ENCODE data around the gene RGS6.

Gene RGS6

GRCh38 chr14:72543341-72543740, 611.1 kb downstream of the RGS6 start:
- H3K4me3 ChIP-seq (ENCODE audit: low read depth in 1 of 2, low read length in 1 of 2) = no peak overlapping the region
- H3K27me3 ChIP-seq = peaks cover 48% of the 10 kb centered on the region
- no peaks in the 10 kb centered on the region for H3K9me3 ChIP-seq
- H3K27ac ChIP-seq = no peak overlapping the region
- H3K4me1 ChIP-seq (ENCODE audit: control insufficient read depth in 1 of 2, insufficient read depth in 1 of 2, low read depth in 1 of 2, low read length in 1 of 2) = no peaks in the 10 kb centered on the region
- H3K36me3 ChIP-seq = no peaks in the 10 kb centered on the region
- TF ChIP-seq, protein P1, sequence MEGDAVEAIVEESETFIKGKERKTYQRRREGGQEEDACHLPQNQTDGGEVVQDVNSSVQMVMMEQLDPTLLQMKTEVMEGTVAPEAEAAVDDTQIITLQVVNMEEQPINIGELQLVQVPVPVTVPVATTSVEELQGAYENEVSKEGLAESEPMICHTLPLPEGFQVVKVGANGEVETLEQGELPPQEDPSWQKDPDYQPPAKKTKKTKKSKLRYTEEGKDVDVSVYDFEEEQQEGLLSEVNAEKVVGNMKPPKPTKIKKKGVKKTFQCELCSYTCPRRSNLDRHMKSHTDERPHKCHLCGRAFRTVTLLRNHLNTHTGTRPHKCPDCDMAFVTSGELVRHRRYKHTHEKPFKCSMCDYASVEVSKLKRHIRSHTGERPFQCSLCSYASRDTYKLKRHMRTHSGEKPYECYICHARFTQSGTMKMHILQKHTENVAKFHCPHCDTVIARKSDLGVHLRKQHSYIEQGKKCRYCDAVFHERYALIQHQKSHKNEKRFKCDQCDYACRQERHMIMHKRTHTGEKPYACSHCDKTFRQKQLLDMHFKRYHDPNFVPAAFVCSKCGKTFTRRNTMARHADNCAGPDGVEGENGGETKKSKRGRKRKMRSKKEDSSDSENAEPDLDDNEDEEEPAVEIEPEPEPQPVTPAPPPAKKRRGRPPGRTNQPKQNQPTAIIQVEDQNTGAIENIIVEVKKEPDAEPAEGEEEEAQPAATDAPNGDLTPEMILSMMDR (IDR thresholded peaks at IDR 0.05) = no peak

DNA sequence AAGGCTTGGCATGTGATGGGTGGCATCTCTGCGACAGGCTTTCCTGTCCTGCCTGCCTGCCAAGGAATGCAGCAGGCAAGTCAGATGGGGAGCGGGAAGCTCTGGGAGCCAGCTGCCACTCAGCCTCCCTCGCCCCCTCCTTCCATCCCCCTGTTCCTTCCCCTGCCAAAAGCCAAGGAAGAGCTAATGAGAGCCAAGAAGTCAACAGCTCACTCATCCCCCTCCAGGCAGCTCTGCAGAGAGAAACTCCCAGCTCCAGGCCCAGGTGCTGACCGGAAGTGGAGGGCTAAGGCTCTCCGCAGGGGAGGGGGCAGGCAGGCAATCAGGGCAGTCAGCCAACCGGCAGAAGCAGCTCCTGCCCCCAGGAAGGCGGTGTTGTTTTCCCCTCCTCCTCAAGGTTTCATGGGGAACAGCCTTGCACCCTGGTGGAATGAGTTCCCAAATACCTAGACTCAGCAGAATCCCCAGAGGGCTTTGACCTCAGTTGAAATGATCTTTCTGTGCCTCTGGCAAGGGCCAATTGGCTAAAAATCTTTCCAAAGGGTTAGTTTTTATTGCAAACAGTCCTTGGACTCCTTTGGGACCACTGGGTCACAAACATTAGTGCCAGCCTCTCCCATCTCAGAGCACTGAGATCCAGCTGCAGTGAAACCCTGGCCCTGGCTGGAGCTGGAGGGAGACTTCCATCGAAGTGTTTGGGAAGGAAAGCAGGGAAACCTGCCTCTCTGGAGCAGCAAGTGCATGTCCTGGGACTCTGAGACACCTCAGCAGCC, 612.6 kb downstream of the RGS6 start:
- Histone ChIP-seq H3K36me3 (no peaks in the 10 kb centered on the region), H3K27me3 (peaks cover 34% of the 10 kb centered on the region), H3K4me1 (ENCODE audit: control insufficient read depth in 1 of 2, insufficient read depth in 1 of 2, low read depth in 1 of 2, low read length in 1 of 2) (no peaks in the 10 kb centered on the region), H3K4me3 (ENCODE audit: low read depth in 1 of 2, low read length in 1 of 2) (no peak overlapping the region), H3K9me3 (no peaks in the 10 kb centered on the region), H3K27ac (no peak overlapping the region)
- TF ChIP-seq, protein P1 (IDR thresholded peaks at IDR 0.05) = no peak

DNA sequence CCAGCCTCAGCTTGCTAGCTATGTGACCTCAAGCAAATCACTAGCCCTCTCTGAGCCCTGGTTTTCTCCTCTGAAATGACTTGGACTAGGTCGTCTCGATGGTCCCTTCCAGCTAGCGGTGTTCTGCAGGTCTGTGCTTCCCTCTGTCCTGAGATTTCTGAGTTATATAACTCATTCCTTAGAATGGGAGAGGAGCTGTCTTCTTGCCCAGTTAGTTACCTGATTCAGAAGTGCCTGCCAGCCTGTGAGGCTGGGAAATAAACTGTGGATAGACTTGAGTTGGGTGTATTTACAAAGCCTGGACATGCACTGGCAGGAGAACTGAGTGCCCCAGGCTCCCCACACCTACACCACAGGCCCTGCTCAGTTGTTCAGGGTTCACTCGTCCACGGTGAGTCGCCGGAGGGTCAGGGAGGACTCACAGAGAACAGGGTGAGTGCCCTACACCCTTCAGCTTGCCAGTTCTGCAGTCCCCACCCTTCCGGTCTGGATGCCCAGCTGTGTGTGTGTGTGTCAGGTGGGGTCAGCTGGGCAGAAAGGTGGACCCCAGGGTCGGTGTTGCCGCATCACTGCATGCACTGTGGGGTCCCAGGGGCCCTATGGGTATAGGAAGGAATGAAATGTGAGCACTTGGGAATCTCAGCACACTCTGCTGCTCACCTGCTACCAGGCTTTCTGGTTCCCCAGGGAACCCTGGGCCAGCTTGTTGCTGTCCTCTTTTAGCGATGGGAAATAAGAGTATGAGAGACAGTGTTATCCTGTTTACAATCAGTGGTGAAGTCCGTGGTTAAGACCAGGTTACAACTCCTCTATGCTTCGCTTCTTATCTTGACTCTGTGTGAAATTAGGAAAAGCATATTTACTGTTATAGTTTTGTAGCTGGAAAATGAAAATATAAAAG, 613.4 kb downstream of the RGS6 start:
- no peaks in the 10 kb centered on the region for H3K36me3 ChIP-seq
- H3K27ac ChIP-seq = no peak overlapping the region
- H3K9me3 ChIP-seq = no peaks in the 10 kb centered on the region
- H3K27me3 ChIP-seq = peaks cover 29% of the 10 kb centered on the region
- TF ChIP-seq, protein P1 (IDR thresholded peaks at IDR 0.05) = no peak
- H3K4me1 ChIP-seq (ENCODE audit: control insufficient read depth in 1 of 2, insufficient read depth in 1 of 2, low read depth in 1 of 2, low read length in 1 of 2) = no peaks in the 10 kb centered on the region
- H3K4me3 ChIP-seq (ENCODE audit: low read depth in 1 of 2, low read length in 1 of 2) = no peak overlapping the region

GRCh38 chr14:72546344-72547016, 614.3 kb downstream of the RGS6 start:
- no peaks in the 10 kb centered on the region for H3K36me3 ChIP-seq
- H3K27me3 ChIP-seq = peaks cover 23% of the 10 kb centered on the region
- H3K4me1 ChIP-seq (ENCODE audit: control insufficient read depth in 1 of 2, insufficient read depth in 1 of 2, low read depth in 1 of 2, low read length in 1 of 2) = no peaks in the 10 kb centered on the region
- TF ChIP-seq, protein P1 (IDR thresholded peaks at IDR 0.05) = no peak
- no peaks in the 10 kb centered on the region for H3K9me3 ChIP-seq
- H3K27ac ChIP-seq = no peak overlapping the region
- H3K4me3 ChIP-seq (ENCODE audit: low read depth in 1 of 2, low read length in 1 of 2) = no peak overlapping the region

DNA sequence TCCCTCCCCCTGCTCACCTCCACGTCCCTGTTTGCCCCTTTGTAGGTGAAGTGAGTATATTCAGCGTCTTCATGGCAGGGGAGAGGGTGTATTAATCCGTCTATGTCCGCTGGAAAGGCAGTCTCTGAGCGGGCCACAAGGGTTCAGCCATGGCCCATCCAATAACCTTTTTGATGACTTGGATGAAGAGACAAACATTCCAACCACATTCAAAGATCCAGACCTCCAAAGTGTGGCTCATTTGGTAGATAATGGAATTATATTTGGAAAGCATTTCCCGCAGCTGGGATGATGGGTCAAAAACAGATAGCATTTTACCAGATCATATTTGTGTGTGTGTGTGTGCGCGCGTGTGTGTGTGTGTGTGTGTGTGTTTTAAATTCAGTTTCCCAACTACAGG, 615.8 kb downstream of the RGS6 start:
- Histone ChIP-seq H3K27me3 (peaks cover 21% of the 10 kb centered on the region), H3K27ac (no peak overlapping the region), H3K9me3 (no peaks in the 10 kb centered on the region), H3K36me3 (no peaks in the 10 kb centered on the region), H3K4me3 (ENCODE audit: low read depth in 1 of 2, low read length in 1 of 2) (no peak overlapping the region), H3K4me1 (ENCODE audit: control insufficient read depth in 1 of 2, insufficient read depth in 1 of 2, low read depth in 1 of 2, low read length in 1 of 2) (no peaks in the 10 kb centered on the region)
- TF ChIP-seq, protein P1 (IDR thresholded peaks at IDR 0.05) = no peak

Data from neutrophil (primary cell).